Breast epithelium (tissue), 3 donors: ENCODE measurements around the gene RNF186.

ENCODE experiments used
- CTCF ChIP-seq, 3 donors: fragments of 450-650 bp; IDR thresholded peaks; one replicate each; pipeline ENCODE4 v1.5.1; 2016 to 2017; ENCODE audit warnings: antibody characterized with exemption in 3 of 3, mild to moderate bottlenecking in 3 of 3, moderate library complexity in 3 of 3
- POLR2AphosphoS5 ChIP-seq, 3 donors: sonication (generic); formaldehyde crosslinking; IDR thresholded peaks; one replicate each; pipeline ENCODE4 v1.6.1; 2017; ENCODE audit warnings: antibody characterized with exemption in 3 of 3

GRCh38 chr1:19774180-19774785 is 40.8 kb downstream of the RNF186 start:
- no peak for TF ChIP-seq POLR2AphosphoS5 (IDR thresholded peaks at IDR 0.05)
- no peak for TF ChIP-seq CTCF (IDR thresholded peaks at IDR 0.05)
